Natural killer cell treated with Interleukin-12 subunit alpha and Interleukin-12 subunit beta and Interleukin-15 and Interleukin-18, amount 100 ng/mL, for 72 hours (primary cell): ENCODE measurements around the gene COQ2. TPM values are rescaled to one million over a fixed set of nuclear protein-coding genes. Genes with fewer than 3 reads are reported as not detected.
"Not testable (repeated sequence)": the region's sequence is repeated elsewhere in the genome, so short reads cannot be mapped to it uniquely, and the experiment has no call there.

ENCODE experiments used
- ATAC-seq, 2 donors: fragments of 150-1000 bp; cut with Tn5 transposase in 1 of 2; sonication (Bioruptor Pico), chemical (Tn5 transposase) in 1 of 2; 2 replicates each; pipeline ENCODE4 v1.10.0; 2021
- DNase-seq: peaks from one replicate; pipeline ENCODE4 v3.0.0; 2022; ENCODE audit warnings: low spot score
- H3K27ac Mint-ChIP-seq, 2 donors: 1 replicate in 1 of 2; 2 replicates in 1 of 2; pipeline ENCODE4 v1.8.0; 2022; ENCODE audit warnings: mixed read lengths in 2 of 2, mild to moderate bottlenecking in 1 of 2, moderate library complexity in 1 of 2
- H3K27me3 Mint-ChIP-seq, 2 donors: 1 replicate in 1 of 2; 2 replicates in 1 of 2; pipeline ENCODE4 v1.8.0; 2022; ENCODE audit warnings: mixed read lengths in 2 of 2
- H3K36me3 Mint-ChIP-seq: one replicate; pipeline ENCODE4 v1.8.0; 2022; ENCODE audit warnings: mixed read lengths
- H3K4me1 Mint-ChIP-seq, 2 donors: 1 replicate in 1 of 2; 2 replicates in 1 of 2; pipeline ENCODE4 v1.8.0; 2022; ENCODE audit warnings: low read depth in 2 of 2, mixed read lengths in 2 of 2, mild to moderate bottlenecking in 1 of 2
- H3K4me3 Mint-ChIP-seq: one replicate; pipeline ENCODE4 v1.8.0; 2022; ENCODE audit warnings: mixed read lengths
- H3K9me3 Mint-ChIP-seq: 2 replicates; pipeline ENCODE4 v1.8.0; 2022; ENCODE audit warnings: mixed read lengths
- total RNA-seq, 2 donors: library from RNA; stranded (reverse); gene quantifications; one replicate each; pipeline ENCODE4 v1.2.3, GENCODE V29; 2022

Gene COQ2
- total RNA-seq, 2 donors from 2014 or later = 10.8 to 16.2 TPM

GRCh38 chr4:83251447-83251830 lies 33.2 kb downstream of the COQ2 start:
- H3K4me3 Mint-ChIP-seq = no peak overlapping the region
- peaks cover 35 to 42% of the 10 kb centered on the region in 2 donors for H3K4me1 Mint-ChIP-seq
- H3K9me3 Mint-ChIP-seq = no peaks in the 10 kb centered on the region
- no peak for DNase-seq
- H3K36me3 Mint-ChIP-seq = no peaks in the 10 kb centered on the region
- H3K27ac Mint-ChIP-seq = peak overlapping the region in 1 of 2 donors; percentile 42
- no peaks in the 10 kb centered on the region for H3K27me3 Mint-ChIP-seq
- no peak for ATAC-seq

GRCh38 chr4:83250687-83251446 lies 33.7 kb downstream of the COQ2 start:
- Mint-ChIP-seq H3K27ac (peak overlapping the region in 1 of 2 donors; percentile 42), H3K36me3 (no peaks in the 10 kb centered on the region), H3K4me1 (peaks cover 41 to 44% of the 10 kb centered on the region in 2 donors), H3K9me3 (no peaks in the 10 kb centered on the region), H3K4me3 (no peak overlapping the region), H3K27me3 (no peaks in the 10 kb centered on the region)
- DNase-seq (no peak), ATAC-seq (peak; percentile 48 to 53)

DNA sequence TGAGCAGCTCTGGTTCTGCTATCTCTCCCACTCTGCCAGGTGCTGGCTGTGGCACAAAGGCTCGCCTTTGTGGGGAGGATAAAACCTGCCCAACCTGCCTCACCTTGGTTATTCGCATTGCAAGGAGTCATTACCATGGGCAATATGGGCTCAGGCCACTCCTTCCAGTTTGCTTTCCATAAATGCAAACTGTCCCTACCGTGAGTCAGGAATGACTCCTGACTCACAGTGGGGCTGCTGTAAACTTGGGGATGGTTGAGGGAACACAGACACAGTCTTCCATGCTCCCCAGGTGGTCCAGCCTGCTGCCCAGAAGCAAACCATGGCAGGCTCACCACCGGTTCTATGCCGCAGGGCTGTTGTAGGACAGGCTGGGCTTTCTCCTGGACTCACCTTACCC lies 36.1 kb downstream of the COQ2 start:
- H3K9me3 Mint-ChIP-seq = peaks cover 4% of the 10 kb centered on the region
- H3K36me3 Mint-ChIP-seq = peaks cover 12% of the 10 kb centered on the region
- H3K27ac Mint-ChIP-seq = no peak overlapping the region
- no peak for DNase-seq
- H3K4me3 Mint-ChIP-seq = no peak overlapping the region
- no peak for ATAC-seq
- H3K27me3 Mint-ChIP-seq = no peaks in the 10 kb centered on the region
- H3K4me1 Mint-ChIP-seq = peaks cover 44 to 45% of the 10 kb centered on the region in 2 donors

GRCh38 chr4:83247415-83248357 lies 36.9 kb downstream of the COQ2 start:
- no peak for DNase-seq
- Mint-ChIP-seq H3K4me1 (peaks cover 45% of the 10 kb centered on the region in 2 donors), H3K27ac (no peak overlapping the region), H3K27me3 (no peaks in the 10 kb centered on the region), H3K36me3 (peaks cover 15% of the 10 kb centered on the region), H3K4me3 (no peak overlapping the region), H3K9me3 (peaks cover 4% of the 10 kb centered on the region)
- ATAC-seq = peak in 1 of 2 donors; percentile 33

DNA sequence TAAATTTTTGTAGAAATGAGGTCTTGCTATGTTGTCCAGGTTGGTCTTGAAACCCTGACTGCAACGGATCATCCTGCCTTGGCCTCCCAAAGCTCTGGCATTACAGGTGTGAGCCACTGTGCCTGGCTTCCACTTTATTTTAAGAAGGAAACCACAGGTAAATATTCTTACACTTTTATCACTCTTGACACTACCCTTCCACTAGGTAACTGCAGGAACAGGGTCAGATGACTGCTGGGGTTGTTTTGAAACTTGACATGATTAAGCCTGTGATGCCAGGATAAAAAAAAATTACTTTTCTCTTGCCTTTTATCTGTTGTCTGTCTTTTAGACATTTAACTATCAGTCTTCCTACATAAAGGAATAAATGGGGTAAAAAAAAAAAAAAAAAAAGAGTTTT lies 43.5 kb downstream of the COQ2 start:
- H3K9me3 Mint-ChIP-seq = peaks cover 4% of the 10 kb centered on the region
- ATAC-seq (no peak), DNase-seq (no peak)
- no peak overlapping the region for H3K4me3 Mint-ChIP-seq
- H3K27ac Mint-ChIP-seq = no peak overlapping the region
- peaks cover 15% of the 10 kb centered on the region for H3K36me3 Mint-ChIP-seq
- H3K4me1 Mint-ChIP-seq = peaks cover 31 to 32% of the 10 kb centered on the region in 2 donors
- H3K27me3 Mint-ChIP-seq = peaks cover 0 to 3% of the 10 kb centered on the region in 2 donors

GRCh38 chr4:83240379-83240875 lies 44.2 kb downstream of the COQ2 start:
- ATAC-seq (peak in 1 of 2 donors; percentile 53), DNase-seq (no peak)
- H3K27ac Mint-ChIP-seq = peak overlapping the region in 1 of 2 donors; percentile 18
- H3K36me3 Mint-ChIP-seq = peaks cover 15% of the 10 kb centered on the region
- H3K4me3 Mint-ChIP-seq = no peak overlapping the region
- H3K4me1 Mint-ChIP-seq = peaks cover 35 to 37% of the 10 kb centered on the region in 2 donors
- peaks cover 0 to 3% of the 10 kb centered on the region in 2 donors for H3K27me3 Mint-ChIP-seq
- peaks cover 4% of the 10 kb centered on the region for H3K9me3 Mint-ChIP-seq

DNA sequence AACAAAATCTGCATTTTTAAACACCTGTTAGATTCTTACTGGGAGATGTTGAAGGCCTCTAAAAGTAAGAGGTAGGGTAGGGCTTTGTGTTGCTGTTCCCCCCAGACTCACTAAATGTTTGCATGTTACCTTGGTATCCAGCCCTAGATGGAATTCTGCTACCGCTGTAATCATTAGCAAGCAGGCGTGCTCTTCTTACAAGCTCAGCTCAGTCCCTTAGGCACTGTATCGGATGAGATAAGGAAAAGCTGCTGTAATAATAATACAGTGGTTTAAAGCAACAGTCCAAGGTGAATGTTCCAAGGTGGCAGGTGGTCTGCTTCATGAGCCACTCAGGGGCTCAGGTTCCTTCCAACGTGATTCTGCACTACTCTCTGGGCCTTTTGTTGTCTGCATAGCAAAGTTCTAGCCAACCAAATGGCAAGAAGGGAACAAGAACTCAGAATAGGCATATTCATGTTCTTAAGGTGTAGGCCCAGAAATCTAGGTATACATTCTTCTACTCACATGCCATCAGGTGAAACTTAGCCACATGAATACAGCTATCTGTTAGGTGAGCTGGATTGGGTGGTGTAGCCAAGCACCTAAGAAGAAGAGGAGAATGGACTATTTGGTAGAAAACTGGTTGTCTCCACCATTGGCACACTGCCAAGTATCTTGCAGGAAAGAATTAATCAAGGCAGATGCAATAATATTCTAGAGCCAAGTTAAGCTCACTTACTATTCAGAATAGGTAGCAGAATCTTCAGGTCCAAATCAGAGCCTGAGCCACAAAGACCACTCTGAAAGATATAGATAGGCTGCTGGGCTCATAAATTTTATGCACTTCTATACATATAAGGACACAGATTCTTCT lies 46.0 kb downstream of the COQ2 start:
- Mint-ChIP-seq H3K27me3 (peaks cover 0 to 3% of the 10 kb centered on the region in 2 donors), H3K36me3 (peaks cover 4% of the 10 kb centered on the region), H3K9me3 (peaks cover 1% of the 10 kb centered on the region), H3K27ac (no peak overlapping the region), H3K4me1 (peaks cover 43 to 45% of the 10 kb centered on the region in 2 donors), H3K4me3 (no peak overlapping the region)
- ATAC-seq (no peak), DNase-seq (no peak)

DNA sequence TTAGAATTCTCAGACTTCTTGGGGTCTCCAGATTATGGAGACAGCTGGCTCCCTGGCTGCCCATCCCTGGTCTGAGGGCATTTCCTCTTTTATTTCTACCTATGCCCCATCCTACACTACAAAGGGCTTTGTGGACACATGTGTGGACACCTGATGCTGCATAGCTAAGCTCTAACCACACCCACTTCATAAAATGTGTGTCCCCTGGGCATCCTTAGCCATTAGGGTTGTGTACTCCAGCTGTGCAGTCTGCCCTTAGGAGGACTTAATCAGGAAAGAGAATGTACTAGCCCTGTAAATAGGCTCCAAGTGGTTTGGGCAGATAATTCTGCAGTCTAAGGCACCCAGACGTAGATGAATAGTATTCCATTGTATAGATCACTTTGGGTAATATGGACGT lies 47.0 kb downstream of the COQ2 start:
- Mint-ChIP-seq H3K27me3 (peaks cover 0 to 3% of the 10 kb centered on the region in 2 donors), H3K9me3 (no peaks in the 10 kb centered on the region), H3K36me3 (no peaks in the 10 kb centered on the region), H3K27ac (no peak overlapping the region), H3K4me3 (no peak overlapping the region), H3K4me1 (peaks cover 38 to 40% of the 10 kb centered on the region in 2 donors)
- DNase-seq (no peak), ATAC-seq (no peak)

DNA sequence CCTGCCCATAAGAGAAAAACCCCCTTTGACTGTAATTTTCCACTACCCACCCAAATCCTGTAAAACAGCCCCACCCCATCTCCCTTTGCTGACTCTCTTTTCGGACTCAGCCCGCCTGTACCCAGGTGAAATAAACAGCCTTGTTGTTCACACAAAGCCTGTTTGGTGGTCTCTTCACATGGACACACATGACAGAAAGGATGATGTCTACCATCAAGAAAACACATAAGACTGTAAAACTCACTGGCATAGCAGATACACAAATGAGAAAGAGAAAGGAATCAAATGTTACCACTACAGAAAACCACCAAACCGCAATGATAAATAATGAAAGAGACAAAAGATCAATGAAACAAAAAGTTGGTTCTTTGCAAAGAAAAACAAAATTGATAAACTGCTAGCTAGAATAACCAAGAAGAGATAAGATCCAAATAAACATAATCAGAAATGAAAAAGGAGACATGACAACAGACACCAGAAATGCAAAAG lies 48.9 kb downstream of the COQ2 start:
- H3K36me3 Mint-ChIP-seq, H3K9me3 Mint-ChIP-seq, DNase-seq, H3K27me3 Mint-ChIP-seq: not testable (repeated sequence)
- H3K27ac Mint-ChIP-seq = peak overlapping the region; percentile 39 to 76
- peak overlapping the region; percentile 55 for H3K4me3 Mint-ChIP-seq
- ATAC-seq = peak; percentile 61
- peaks cover 52 to 59% of the 10 kb centered on the region in 2 donors for H3K4me1 Mint-ChIP-seq

GRCh38 chr4:83234902-83235644 lies 49.5 kb downstream of the COQ2 start:
- DNase-seq = no peak
- Mint-ChIP-seq H3K4me3 (peak overlapping the region; percentile 55), H3K9me3 (peaks cover 4% of the 10 kb centered on the region), H3K27me3 (no peaks in the 10 kb centered on the region), H3K4me1 (peaks cover 49 to 54% of the 10 kb centered on the region in 2 donors), H3K36me3 (no peaks in the 10 kb centered on the region), H3K27ac (peak overlapping the region; percentile 39 to 76)
- no peak for ATAC-seq

GRCh38 chr4:83234387-83234786 lies 50.2 kb downstream of the COQ2 start:
- ATAC-seq, H3K27me3 Mint-ChIP-seq, H3K27ac Mint-ChIP-seq, H3K36me3 Mint-ChIP-seq, DNase-seq, H3K9me3 Mint-ChIP-seq, H3K4me3 Mint-ChIP-seq: not testable (repeated sequence)
- H3K4me1 Mint-ChIP-seq = peaks cover 51 to 53% of the 10 kb centered on the region in 2 donors

DNA sequence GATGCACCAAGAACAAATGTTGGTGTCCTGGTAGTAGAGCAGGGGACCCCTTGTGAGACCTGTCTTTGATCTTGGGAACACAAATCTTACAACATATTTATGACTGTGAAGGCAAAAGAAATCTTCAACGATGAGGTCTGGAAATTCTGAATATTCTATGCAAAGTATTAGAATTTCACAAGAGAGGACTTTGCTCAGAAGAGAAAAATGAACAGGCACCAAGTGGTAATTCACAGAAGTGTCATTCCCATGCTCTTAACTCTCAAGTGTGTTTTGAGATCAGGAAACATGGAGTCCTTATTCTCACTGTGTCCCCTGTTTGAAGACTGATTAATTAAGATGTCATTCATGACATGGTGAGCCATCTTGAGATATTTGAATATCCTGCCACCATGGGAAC lies 52.5 kb downstream of the COQ2 start:
- Mint-ChIP-seq H3K27me3 (no peaks in the 10 kb centered on the region), H3K4me1 (peaks cover 51 to 54% of the 10 kb centered on the region in 2 donors), H3K27ac (peak overlapping the region; percentile 39 to 89), H3K4me3 (peak overlapping the region; percentile 75), H3K9me3 (peaks cover 4% of the 10 kb centered on the region), H3K36me3 (no peaks in the 10 kb centered on the region)
- DNase-seq = no peak
- ATAC-seq = no peak
